NCI-H2029 treated with DMSO at 0.1 percent for 48 hours (cell line): ENCODE data around the gene LRRK1.

Experiments
- DNase-seq: peaks from one replicate; lab custom pipeline; 2025; lab: John Stamatoyannopoulos, UW

LRRK1 gene

DNA sequence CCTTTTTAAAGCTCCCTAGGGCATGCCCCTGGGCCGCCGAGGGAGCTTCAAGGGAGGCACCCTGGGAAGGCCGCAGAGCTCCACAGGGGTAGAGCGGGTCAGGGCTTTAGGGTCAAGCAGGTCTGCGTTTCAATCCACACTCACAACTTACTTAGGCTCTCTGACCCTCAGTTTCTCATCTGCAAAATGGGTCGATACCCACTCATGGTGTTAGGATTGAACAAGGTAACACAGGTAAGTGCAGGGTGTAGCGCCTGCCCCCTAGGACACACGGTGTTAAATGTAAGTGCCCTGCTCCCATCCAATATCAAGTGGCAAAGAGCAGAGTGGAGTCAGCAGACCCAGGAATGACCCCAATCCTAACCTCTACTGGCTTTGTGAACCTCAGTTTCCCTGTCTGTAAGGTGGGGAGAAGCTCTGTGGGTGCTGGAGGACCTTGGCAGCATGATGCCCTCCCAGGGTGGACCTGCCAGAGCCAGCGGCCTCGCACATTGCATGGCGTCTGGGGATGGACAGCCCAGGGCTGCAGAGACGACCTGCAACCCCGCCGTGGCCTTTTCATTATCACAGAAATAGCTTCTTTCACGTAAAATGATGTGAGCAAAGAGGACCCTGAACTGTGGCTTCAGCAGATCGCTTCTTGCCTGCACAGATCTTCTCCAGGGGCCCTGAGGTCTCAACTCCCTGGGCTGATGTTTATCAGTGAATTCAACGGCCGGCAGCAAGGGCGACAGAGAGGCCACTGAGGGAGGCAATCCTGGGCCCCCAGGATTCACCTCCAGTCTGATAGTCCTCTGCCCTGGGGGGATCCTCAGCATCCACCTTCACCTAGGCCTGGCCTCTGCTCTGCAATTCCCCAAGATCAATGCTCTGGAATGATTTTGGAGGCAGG, 194.2 kb downstream of the LRRK1 start:
- DNase-seq: no peak

DNA sequence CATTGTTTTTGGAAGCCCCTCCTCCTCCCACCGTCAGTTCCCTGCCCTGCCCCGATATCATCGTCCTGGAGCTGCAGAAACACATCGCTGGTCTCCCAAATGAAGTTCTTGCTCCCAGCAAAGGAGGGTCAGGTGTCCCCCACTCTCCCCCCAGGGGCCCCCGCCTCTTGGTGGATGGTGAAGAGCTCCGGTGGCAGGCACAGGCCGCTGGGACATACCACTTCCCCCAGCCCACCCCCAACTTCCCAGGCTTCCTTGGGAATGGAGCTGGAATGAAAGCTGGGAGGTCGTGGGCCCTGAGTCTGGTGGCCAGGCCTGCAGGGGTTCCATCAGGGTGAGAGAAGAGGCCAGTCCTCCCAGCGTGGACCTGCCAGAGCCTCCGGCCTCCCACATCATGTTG, 195.0 kb downstream of the LRRK1 start:
- no peak for DNase-seq

DNA sequence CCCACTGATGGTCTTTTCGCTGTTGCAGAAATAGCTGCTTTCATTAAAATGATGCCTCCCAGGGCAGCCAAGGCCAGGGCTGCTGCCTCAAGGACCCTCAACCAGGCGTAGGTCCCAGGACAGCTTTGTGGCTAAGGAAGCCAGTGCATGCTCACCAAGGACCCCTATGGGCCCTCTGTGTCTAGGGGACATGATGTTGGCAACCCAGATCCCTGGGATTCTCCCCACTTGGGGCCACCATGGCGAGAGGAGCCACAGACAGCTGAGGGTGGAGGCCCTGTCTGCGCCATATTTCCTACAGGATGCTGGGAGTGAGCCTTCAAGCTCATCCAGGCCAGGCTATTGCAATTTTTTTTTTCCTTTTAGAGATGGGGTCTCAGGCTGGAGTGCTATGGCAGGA, 195.5 kb downstream of the LRRK1 start:
- DNase-seq: no peak

- DNase-seq: no peak
Measured at GRCh38 chr15:101115393-101115785, 196.2 kb downstream of the LRRK1 start.

GRCh38 chr15:101115786-101116680, 196.9 kb downstream of the LRRK1 start:
- no peak for DNase-seq

DNA sequence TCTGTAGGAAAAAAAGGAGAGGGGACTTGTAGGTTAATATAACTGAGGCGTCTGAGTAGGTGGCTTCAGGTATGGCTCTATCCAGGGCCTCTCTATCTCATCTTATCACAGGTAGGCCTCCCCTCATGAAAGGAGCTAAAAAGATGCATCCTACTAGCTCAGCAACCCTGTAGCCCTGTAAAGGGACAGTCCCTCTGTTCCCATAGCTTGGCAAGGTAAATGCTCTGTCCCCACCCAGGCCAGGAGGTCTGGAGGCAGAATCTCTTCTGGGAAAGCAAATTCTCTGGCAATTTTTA, 197.5 kb downstream of the LRRK1 start:
- DNase-seq: no peak

DNA sequence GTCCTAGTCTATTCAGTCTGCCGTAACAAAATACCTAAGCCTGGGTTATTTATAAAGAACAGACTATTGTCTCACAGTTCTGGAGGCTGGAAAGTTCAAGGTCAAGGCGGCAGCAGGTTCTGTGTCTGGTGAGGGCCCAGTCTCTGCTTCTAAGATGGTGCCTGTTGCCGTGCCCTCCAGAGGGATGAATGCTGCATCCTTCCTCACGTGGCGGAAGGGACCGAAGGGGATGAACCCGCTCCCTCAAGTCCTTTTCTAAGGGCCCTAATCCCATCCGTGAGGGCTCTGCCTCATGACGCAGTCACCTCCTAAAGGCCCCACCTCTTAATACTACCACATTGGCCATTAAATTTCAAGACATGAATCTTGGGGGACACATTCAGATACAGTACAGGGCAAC, 199.0 kb downstream of the LRRK1 start:
- no peak for DNase-seq

DNA sequence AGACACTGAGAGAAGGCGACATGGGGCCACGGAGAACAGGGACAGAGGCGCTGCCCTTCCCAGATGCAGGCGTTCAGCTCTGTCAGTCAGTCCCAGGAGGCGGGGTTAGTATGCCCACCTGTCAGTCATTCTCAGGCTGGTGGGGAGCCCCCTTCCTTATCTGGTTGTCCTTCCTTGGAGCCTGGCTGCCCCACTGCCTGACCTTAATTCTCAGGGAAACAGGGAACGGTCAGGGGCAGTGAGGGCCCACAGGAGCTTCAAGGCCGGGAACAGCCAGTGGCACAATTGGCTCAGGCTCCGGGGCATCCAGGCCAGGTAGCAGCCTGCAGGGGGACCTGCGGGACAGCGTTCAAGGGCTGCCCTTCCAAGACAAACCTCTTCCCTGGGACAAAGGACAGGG, 199.5 kb downstream of the LRRK1 start:
- DNase-seq: no peak

GRCh38 chr15:101119181-101119580, 200.0 kb downstream of the LRRK1 start:
- DNase-seq: no peak
